Stomach smooth muscle (tissue), 2 donors: Measurements from ENCODE around the gene BRD1.

ENCODE experiments used
- H3K27ac ChIP-seq: one replicate; pipeline ENCODE4 v1.7.0; 2013; ENCODE audit warnings: mild to moderate bottlenecking, low read length, inconsistent platforms
- H3K27me3 ChIP-seq, 2 donors: one replicate each; pipeline ENCODE4 v1.7.0; 2013; ENCODE audit warnings: low read length in 2 of 2; ENCODE audit not compliant: insufficient read depth in 2 of 2, control insufficient read depth in 1 of 2
- H3K36me3 ChIP-seq, 2 donors: one replicate each; pipeline ENCODE4 v1.7.0; 2013; ENCODE audit warnings: low read length in 2 of 2; ENCODE audit not compliant: control insufficient read depth in 2 of 2, insufficient read depth in 2 of 2
- H3K4me1 ChIP-seq: one replicate; pipeline ENCODE4 v1.7.0; 2013; ENCODE audit warnings: low read length; ENCODE audit not compliant: control insufficient read depth, insufficient read depth
- H3K4me3 ChIP-seq, 2 donors: one replicate each; pipeline ENCODE4 v1.7.0; 2013; ENCODE audit warnings: low read length in 2 of 2
- H3K9ac ChIP-seq, 2 donors: one replicate each; pipeline ENCODE4 v1.7.0; 2013; ENCODE audit warnings: low read length in 2 of 2, mild to moderate bottlenecking in 1 of 2
- H3K9me3 ChIP-seq, 2 donors: one replicate each; pipeline ENCODE4 v1.7.0; 2013; ENCODE audit warnings: low read length in 2 of 2; ENCODE audit not compliant: control insufficient read depth in 2 of 2
- donor health status: healthy.
- donor health status: Pancreatic carcinoma.

The BRD1 gene

DNA sequence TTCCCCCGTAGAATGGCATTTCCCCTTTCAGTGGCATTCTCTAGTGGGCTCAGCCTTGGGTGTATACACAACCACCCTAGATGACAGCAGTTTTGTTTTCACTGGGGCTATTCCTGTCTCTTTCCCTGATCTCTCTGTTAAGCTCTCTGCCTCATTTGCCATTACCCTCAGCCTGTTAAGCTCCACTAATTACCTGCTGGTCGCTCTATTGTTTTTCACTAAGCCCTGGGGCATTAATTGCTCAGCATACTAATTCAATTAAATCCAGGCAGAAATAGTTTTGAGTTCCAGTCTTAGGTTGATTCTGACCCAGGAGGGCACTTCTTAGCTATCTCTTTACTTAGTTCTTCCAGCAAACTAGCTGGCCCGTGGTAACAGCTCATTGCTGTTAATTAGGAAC is 80.0 kb downstream of the BRD1 start:
- Histone ChIP-seq H3K27ac (no peak overlapping the region), H3K9me3 (peaks cover 3 to 15% of the 10 kb centered on the region in 2 donors), H3K27me3 (peaks cover 0 to 4% of the 10 kb centered on the region in 2 donors), H3K36me3 (no peaks in the 10 kb centered on the region), H3K4me3 (no peak overlapping the region), H3K9ac (no peak overlapping the region), H3K4me1 (no peaks in the 10 kb centered on the region)

DNA sequence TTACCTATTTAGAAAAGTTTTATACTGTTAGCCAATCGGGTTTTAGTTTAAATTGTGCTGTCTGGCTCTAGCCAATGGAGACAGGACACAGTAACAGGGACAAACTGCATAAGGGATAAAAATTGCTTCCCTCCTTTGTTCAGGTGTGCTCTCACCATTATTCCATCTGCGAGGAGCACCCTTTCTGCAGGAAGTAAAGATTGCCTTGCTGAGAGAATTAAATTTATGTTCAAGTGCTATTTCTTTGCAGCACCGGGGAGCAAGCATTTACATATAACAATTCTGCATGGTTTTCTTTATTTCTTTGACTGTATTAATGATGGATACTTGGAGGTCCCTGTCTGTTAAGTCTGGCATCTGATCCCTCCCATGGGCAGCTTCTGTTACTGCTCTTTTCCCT is 80.5 kb downstream of the BRD1 start:
- H3K36me3 ChIP-seq: no peaks in the 10 kb centered on the region
- no peak overlapping the region for H3K9ac ChIP-seq
- H3K9me3 ChIP-seq: peaks cover 3 to 15% of the 10 kb centered on the region in 2 donors
- no peaks in the 10 kb centered on the region for H3K27me3 ChIP-seq
- H3K27ac ChIP-seq: no peak overlapping the region
- H3K4me1 ChIP-seq: no peaks in the 10 kb centered on the region
- H3K4me3 ChIP-seq: no peak overlapping the region

DNA sequence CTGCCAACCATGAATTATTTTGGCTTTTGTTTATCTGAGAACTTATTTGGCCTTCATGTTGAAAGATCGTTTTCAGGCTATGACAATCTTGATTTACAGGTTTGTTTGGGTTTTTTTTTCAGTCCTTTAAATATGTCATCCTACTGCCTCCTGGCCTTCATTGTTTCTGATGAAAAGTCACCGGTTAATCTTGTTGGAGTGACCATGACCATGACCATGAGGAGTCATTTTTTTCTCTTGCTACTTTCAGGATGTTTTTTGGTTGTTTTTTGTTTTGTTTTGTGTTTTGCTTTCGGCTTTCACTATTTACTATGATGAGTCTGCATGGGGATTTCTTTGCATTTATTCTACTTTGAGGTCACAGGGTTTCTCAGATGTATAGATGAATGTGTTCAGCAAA is 81.6 kb downstream of the BRD1 start:
- Histone ChIP-seq H3K9me3 (peaks cover 3 to 15% of the 10 kb centered on the region in 2 donors), H3K27ac (no peak overlapping the region), H3K36me3 (no peaks in the 10 kb centered on the region), H3K4me3 (no peak overlapping the region), H3K4me1 (no peaks in the 10 kb centered on the region), H3K27me3 (no peaks in the 10 kb centered on the region), H3K9ac (no peak overlapping the region)

DNA sequence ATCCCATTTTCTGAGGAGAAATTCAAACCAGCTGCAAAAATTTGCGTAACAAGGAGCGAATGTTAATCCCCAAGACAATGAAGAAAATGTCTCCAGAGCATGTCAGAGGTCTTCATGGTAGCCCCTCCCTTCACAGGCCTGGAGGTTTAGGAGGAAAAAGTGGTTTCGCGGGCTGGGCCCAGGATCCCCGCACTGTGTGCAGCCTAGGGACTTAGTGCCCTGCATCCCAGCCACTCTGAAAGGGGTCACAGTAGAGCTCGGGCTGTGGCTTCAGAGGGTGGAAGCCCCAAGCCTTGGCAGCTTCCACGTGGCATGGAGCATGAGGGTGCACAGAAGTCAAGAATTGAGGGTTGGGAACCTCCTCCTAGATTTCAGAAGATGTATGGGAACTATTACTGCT is 87.4 kb downstream of the BRD1 start:
- H3K27me3 ChIP-seq: peaks cover 10 to 12% of the 10 kb centered on the region in 2 donors
- H3K9me3 ChIP-seq: peaks cover 0 to 3% of the 10 kb centered on the region in 2 donors
- H3K9ac ChIP-seq: no peak overlapping the region
- no peaks in the 10 kb centered on the region for H3K4me1 ChIP-seq
- H3K36me3 ChIP-seq: no peaks in the 10 kb centered on the region
- no peak overlapping the region for H3K27ac ChIP-seq
- no peak overlapping the region for H3K4me3 ChIP-seq

DNA sequence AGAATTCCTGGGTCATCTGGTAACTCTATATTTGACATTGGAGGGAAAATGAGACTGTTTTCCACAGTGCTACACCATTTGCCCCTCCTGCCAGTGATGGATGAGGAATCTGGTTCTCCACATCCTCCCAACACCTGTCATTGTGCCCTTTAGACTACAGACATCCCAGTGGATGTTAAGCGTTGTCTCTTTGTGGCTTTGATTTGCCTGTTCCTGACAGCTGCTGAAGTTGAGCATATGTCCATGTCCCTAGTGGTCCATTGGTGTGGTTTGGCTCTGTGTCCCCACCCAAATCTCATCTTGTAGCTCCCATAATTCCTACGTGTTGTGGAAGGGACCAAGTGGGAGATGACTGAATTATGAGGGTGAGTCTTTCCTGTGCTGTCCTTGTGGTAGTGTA is 88.5 kb downstream of the BRD1 start:
- no peak overlapping the region for H3K27ac ChIP-seq
- no peaks in the 10 kb centered on the region for H3K9me3 ChIP-seq
- H3K36me3 ChIP-seq: no peaks in the 10 kb centered on the region
- no peak overlapping the region for H3K4me3 ChIP-seq
- peaks cover 14% of the 10 kb centered on the region in 2 donors for H3K27me3 ChIP-seq
- no peaks in the 10 kb centered on the region for H3K4me1 ChIP-seq
- H3K9ac ChIP-seq: no peak overlapping the region

DNA sequence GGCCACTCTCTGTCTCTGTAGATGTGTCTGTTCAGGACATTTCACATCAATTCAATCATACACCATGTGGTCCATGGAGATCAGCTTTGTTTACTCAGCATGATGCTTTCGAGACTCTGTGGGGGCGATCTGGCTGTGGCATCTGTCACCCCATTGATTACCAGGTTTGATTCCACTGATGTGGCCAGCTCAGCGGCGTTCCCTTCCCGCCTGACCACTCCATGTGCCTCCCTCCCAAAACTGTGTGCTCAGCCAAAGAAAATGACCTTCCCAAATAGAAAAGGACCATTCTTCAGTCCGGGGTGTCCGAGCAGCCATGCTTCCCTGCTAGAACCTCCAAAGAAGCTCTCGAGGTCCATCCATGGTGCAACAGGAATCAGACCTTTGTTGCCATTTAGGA is 89.1 kb downstream of the BRD1 start:
- H3K27me3 ChIP-seq: peaks cover 14 to 17% of the 10 kb centered on the region in 2 donors
- H3K4me3 ChIP-seq: no peak overlapping the region
- H3K27ac ChIP-seq: no peak overlapping the region
- H3K9me3 ChIP-seq: no peaks in the 10 kb centered on the region
- H3K9ac ChIP-seq: no peak overlapping the region
- no peaks in the 10 kb centered on the region for H3K4me1 ChIP-seq
- no peaks in the 10 kb centered on the region for H3K36me3 ChIP-seq

DNA sequence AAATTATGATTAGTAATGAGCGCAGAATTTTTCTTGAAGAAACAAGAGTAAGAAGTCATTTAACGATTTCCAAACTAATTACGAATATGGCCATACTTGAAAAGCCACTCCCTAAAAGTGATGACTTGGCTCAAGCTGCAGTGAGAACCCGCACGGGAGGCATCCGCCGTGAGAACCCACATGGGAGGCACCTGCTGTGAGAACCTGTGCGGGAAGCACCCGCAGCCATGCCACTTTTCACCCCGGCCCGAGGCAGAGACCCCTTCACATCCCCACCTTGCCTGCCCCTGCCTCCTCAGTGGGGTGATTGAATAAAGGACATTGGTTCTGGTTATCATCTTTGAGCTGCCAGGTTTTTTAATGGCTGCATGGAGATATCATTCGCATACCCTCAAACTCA is 89.7 kb downstream of the BRD1 start:
- H3K9me3 ChIP-seq: no peaks in the 10 kb centered on the region
- no peak overlapping the region for H3K9ac ChIP-seq
- H3K4me1 ChIP-seq: no peaks in the 10 kb centered on the region
- peaks cover 14 to 17% of the 10 kb centered on the region in 2 donors for H3K27me3 ChIP-seq
- H3K27ac ChIP-seq: no peak overlapping the region
- no peaks in the 10 kb centered on the region for H3K36me3 ChIP-seq
- no peak overlapping the region for H3K4me3 ChIP-seq

DNA sequence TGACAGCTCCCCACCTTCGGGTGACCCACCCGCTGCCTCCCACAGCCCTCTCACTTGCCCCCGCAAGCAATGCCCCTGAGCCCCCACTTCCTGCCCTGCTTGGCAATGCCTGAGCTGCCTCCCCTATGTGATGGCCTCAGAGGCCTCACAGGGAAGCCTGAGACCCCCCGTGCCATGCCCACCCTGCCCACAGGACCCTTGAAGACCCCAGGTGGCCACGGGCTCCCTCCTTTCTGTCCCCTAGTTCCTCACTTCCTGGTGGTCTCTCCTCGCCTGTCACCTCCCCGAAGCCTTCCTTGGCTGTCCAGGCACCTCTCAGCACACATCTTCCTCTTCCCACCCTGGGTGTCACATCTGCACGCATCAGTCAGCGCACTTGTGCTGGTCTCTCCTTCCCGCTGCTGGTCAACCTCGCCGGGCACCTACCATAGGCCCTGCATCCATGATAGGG is 90.5 kb downstream of the BRD1 start:
- no peak overlapping the region for H3K4me3 ChIP-seq

DNA sequence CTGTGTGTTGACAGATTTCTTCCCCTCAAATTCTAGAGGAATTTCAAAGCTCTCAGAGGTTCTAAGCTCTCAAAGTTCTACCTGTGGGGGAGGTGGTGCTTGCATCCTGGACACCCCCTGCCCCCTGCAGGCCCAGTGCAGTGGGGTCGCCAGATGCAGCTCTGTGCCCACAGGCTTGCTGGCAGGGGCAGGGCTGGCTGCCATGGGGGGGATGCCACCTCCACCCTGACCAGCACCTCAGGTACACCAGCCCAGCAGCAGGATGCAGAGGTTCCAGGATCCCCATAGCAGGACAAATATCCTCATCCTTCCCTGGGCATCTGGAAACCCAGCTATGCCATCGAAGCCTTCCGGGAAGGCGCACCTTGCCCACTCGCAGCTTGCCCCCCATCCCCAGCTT is 91.1 kb downstream of the BRD1 start:
- H3K27ac ChIP-seq: no peak overlapping the region
- peaks cover 17% of the 10 kb centered on the region in 2 donors for H3K27me3 ChIP-seq
- no peak overlapping the region for H3K4me3 ChIP-seq
- H3K9ac ChIP-seq: no peak overlapping the region
- H3K9me3 ChIP-seq: no peaks in the 10 kb centered on the region
- no peaks in the 10 kb centered on the region for H3K4me1 ChIP-seq
- H3K36me3 ChIP-seq: no peaks in the 10 kb centered on the region

More for the DNA sequence above, 90.5 kb downstream of the BRD1 start:
- Histone ChIP-seq H3K36me3 (no peaks in the 10 kb centered on the region), H3K9me3 (no peaks in the 10 kb centered on the region), H3K27ac (no peak overlapping the region), H3K4me1 (no peaks in the 10 kb centered on the region), H3K9ac (no peak overlapping the region), H3K27me3 (peaks cover 14 to 17% of the 10 kb centered on the region in 2 donors)

DNA sequence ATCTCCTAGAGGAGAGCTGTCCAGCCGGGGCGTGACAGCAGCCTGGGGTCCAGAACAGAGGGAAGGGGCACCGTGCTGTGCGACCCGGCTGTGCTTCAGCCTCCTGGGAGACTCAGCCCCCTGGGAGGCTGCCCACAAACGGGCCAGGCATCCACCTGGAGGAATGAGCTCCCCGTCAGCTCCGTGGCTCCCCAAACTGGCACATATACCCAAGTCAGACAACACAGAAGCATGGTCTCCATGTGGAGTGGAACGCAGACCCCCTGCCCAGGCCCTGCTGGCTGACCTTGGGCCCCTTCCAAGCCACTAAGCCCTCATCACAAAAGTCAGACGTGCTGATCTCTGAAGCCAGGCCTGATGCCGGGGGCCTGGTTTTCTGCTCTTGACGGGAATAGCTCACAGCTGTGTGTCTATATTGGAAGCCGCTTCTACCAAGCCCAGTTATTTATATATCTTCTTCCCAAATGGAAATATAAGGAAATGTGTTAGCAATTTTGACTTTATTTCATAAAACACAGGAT is 91.7 kb downstream of the BRD1 start:
- Histone ChIP-seq H3K9me3 (no peaks in the 10 kb centered on the region), H3K4me3 (no peak overlapping the region), H3K4me1 (no peaks in the 10 kb centered on the region), H3K27ac (no peak overlapping the region), H3K27me3 (peaks cover 17% of the 10 kb centered on the region in 2 donors), H3K9ac (no peak overlapping the region), H3K36me3 (no peaks in the 10 kb centered on the region)

DNA sequence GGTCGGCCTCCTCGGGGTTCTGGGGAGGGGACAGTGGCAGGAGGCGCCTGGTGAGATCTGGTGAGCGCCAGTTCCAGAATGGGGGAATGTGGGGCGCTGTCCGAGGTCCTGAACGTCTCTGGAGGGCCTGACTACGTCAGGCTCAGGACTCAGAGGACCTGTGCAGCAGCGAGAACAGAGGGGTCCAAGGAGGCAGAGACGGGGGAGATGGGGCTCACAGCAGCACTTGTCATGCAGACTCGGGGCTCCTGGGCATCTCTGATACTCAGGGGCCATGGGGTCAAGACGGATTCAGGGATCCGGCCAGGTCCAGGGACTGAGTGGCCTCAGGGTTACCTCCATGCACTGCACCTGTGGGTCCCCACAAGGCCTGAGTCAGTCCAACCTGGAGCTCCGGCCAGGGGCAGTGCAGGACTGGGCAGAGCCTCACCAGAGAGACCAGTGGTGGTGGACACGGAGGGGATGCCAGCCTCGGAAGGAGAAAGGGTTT is 92.2 kb downstream of the BRD1 start:
- no peaks in the 10 kb centered on the region for H3K4me1 ChIP-seq
- no peaks in the 10 kb centered on the region for H3K36me3 ChIP-seq
- H3K4me3 ChIP-seq: no peak overlapping the region
- no peak overlapping the region for H3K9ac ChIP-seq
- H3K27ac ChIP-seq: no peak overlapping the region
- no peaks in the 10 kb centered on the region for H3K9me3 ChIP-seq
- H3K27me3 ChIP-seq: peaks cover 17% of the 10 kb centered on the region in 2 donors
